Esophagus muscularis mucosa (tissue), 4 donors: Measurements from ENCODE around the gene PAQR7. TPM values are rescaled to one million over a fixed set of nuclear protein-coding genes. Genes with fewer than 3 reads are reported as not detected.

ENCODE experiments used
- DNase-seq: peaks from one replicate; pipeline ENCODE4 v3.0.0-alpha.2; 2017; ENCODE audit errors: extremely low spot score
- H3K27ac ChIP-seq, 4 donors: fragments of 200-600 bp; sonication (generic); replicated peaks in 1 of 4; 1 replicate in 3 of 4; 2 replicates in 1 of 4; pipeline ENCODE4 v1.5.1; 2016 to 2019; ENCODE audit warnings: mild to moderate bottlenecking in 1 of 4
- H3K27me3 ChIP-seq, 4 donors: fragments of 200-600 bp; sonication (generic); one replicate each; pipeline versions ENCODE4 v1.5.1 to v1.6.0; 2016 to 2019
- H3K36me3 ChIP-seq, 4 donors: fragments of 200-600 bp; sonication (generic); one replicate each; pipeline ENCODE4 v1.5.1; 2016 to 2019
- H3K4me1 ChIP-seq, 4 donors: fragments of 200-600 bp; sonication (generic); one replicate each; pipeline ENCODE4 v1.5.1; 2016 to 2019
- H3K4me3 ChIP-seq, 4 donors: fragments of 200-600 bp; sonication (generic); 1 replicate in 2 of 4; 2 replicates in 2 of 4; pipeline ENCODE4 v1.5.1; 2016 to 2019; ENCODE audit warnings: mild to moderate bottlenecking in 4 of 4, moderate library complexity in 1 of 4
- H3K9me3 ChIP-seq, 4 donors: fragments of 200-600 bp; sonication (generic); 1 replicate in 3 of 4; 2 replicates in 1 of 4; pipeline ENCODE4 v1.5.1; 2016 to 2019
- EP300 ChIP-seq: sonication (generic); formaldehyde crosslinking; IDR thresholded peaks from one replicate; pipeline ENCODE4 v1.6.1; 2017; ENCODE audit warnings: antibody characterized with exemption
- POLR2A ChIP-seq: fragments of 450-650 bp; IDR thresholded peaks from one replicate; pipeline ENCODE4 v1.6.1; 2017; ENCODE audit warnings: antibody characterized with exemption, moderate library complexity, mild to moderate bottlenecking, low read depth
- POLR2AphosphoS5 ChIP-seq, 2 donors: sonication (generic); formaldehyde crosslinking; IDR thresholded peaks; one replicate each; pipeline ENCODE4 v1.6.1; 2017; ENCODE audit warnings: antibody characterized with exemption in 2 of 2
- WGBS: methylation state at CpG from one replicate; pipeline ENCODE4 v1.1.5; 2018; 5-methylcytosine and 5-hydroxymethylcytosine counted together
- intact Hi-C: fragments of 100-400 bp; cut with DNase I; formaldehyde crosslinking; loops from one replicate; pipeline ENCODE4 v1.15.1; 2023
- small RNA-seq, 3 donors: library from RNA; depleted of rRNA; stranded (forward); fragments of <200 nt; gene quantifications; one replicate each; pipeline ENCODE3, GENCODE V24; 2016
- total RNA-seq, 4 donors: library from RNA; depleted of rRNA; stranded (reverse); fragments of >200 nt; gene quantifications; one replicate each; pipeline versions ENCODE4 v1.1.0 to v1.2.1, GENCODE V29; 2016
- TF ChIP-seq, protein P1 (sequence below), 3 experiments: fragments of 200-600 bp in 2 of 3; fragments of 450-650 bp in 1 of 3; sonication (generic) in 2 of 3; IDR thresholded peaks; one replicate each; pipeline ENCODE4 v1.5.1; 2017 to 2019; ENCODE audit warnings: antibody characterized with exemption in 3 of 3, mild to moderate bottlenecking in 2 of 3, moderate library complexity in 1 of 3

PAQR7 gene
- total RNA-seq, 4 donors from 2014 or later, result 4.6 to 9.3 (median 8.0) TPM

DNA sequence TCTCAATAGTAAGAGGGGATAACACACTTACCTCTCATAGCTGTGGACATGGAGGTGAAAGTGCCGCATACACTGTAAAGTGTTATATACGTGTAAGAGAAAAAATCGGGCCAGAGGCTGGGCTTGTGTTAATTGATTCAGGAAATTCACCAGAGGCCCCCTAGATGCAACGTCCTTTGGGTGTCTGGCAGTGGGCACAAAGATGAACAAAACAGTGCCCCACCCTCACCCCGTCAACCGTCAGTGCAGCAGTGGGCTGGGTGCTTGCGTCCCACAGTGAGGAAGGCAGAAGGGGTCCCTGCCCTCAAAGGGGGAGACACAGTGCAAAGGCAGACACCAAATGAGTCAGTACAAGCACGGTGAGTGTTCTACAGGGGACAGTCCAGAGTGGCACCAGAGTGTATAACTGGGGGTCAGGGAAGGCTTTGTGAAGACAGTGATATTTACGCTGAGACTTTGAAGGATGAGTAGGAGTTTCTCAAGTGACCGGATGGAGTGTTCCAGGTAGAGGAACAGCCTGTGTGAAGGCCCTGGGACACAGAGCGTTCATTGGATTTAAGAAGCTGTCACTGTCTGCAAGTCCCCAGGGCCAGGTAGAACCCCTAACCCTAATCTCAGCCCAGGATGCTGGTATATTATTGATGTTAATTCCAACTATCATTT, 62.3 kb downstream of the PAQR7 start:
- no peak for DNase-seq
- intact Hi-C loops, result loop anchor here (5.0 kb wide), 1 partner anchor 206 kb away; no protein-coding TSS in a partner anchor
- TF ChIP-seq POLR2AphosphoS5 (IDR thresholded peaks at IDR 0.05) (no peak), EP300 (no peak), POLR2A (no peak)
- TF ChIP-seq, protein P1, sequence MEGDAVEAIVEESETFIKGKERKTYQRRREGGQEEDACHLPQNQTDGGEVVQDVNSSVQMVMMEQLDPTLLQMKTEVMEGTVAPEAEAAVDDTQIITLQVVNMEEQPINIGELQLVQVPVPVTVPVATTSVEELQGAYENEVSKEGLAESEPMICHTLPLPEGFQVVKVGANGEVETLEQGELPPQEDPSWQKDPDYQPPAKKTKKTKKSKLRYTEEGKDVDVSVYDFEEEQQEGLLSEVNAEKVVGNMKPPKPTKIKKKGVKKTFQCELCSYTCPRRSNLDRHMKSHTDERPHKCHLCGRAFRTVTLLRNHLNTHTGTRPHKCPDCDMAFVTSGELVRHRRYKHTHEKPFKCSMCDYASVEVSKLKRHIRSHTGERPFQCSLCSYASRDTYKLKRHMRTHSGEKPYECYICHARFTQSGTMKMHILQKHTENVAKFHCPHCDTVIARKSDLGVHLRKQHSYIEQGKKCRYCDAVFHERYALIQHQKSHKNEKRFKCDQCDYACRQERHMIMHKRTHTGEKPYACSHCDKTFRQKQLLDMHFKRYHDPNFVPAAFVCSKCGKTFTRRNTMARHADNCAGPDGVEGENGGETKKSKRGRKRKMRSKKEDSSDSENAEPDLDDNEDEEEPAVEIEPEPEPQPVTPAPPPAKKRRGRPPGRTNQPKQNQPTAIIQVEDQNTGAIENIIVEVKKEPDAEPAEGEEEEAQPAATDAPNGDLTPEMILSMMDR (IDR thresholded peaks at IDR 0.05), result no peak
- Histone ChIP-seq H3K4me3 (no peak overlapping the region), H3K27ac (no peak overlapping the region), H3K4me1 (peaks cover 15 to 25% (median 23%) of the 10 kb centered on the region in 4 donors), H3K27me3 (no peaks in the 10 kb centered on the region), H3K36me3 (peaks cover 39 to 84% (median 82%) of the 10 kb centered on the region in 4 donors), H3K9me3 (no peaks in the 10 kb centered on the region)
- 80% methylated on average over 11 of the region's 11 CpGs for WGBS

Small RNA genes within 50 kb of the gene (small RNA-seq; reads per million reads assigned to genes)
- gene AL033528.1, result 0 reads per million in 3 donors
- 0 reads per million in 3 donors for gene RF00019
- gene SNRPFP2, result 0 reads per million in 3 donors

Other genes starting within 250 kb of the PAQR7 start
- gene SELENON, start 75.5 kb downstream of the PAQR7 start, total RNA-seq, result 10 to 100 TPM; 35.3 to 75.1 (median 50.5) TPM
- gene MTFR1L, start 55.8 kb downstream of the PAQR7 start, total RNA-seq, result 100 to 1,000 TPM in 2 of 4 donors, 10 to 100 TPM in 2; 91.1 to 107 (median 101) TPM
- gene AUNIP, start 16.3 kb downstream of the PAQR7 start, total RNA-seq, result not detected
- gene STMN1, start 30.7 kb upstream of the PAQR7 start, total RNA-seq, result 10 to 100 TPM; 15.0 to 25.7 (median 16.8) TPM
- gene PAFAH2, start 122.4 kb upstream of the PAQR7 start, total RNA-seq, result 1 to 10 TPM; 6.1 to 10.0 (median 9.2) TPM
- 1 to 10 TPM in 1 of 4 donors, under 1 TPM in 2, not detected in 1; 0.33 to 2.1 (median 0.97) TPM for gene EXTL1, start 146.1 kb upstream of the PAQR7 start, total RNA-seq
- gene SLC30A2, start 170.4 kb upstream of the PAQR7 start, total RNA-seq, result under 1 TPM in 1 of 4 donors, not detected in 3; 0.17 TPM
- gene TRIM63, start 191.9 kb upstream of the PAQR7 start, total RNA-seq, result 1 to 10 TPM in 2 of 4 donors, under 1 TPM in 1, not detected in 1; 0.42 to 4.1 (median 2.1) TPM
- gene PDIK1L, start 236.1 kb upstream of the PAQR7 start, total RNA-seq, result 1 to 10 TPM; 5.1 to 6.4 (median 5.7) TPM